ENCODE measurements around the gene IFITM5.
"Not testable (repeated sequence)": the region's sequence is repeated elsewhere in the genome, so short reads cannot be mapped to it uniquely, and the experiment has no call there.

IFITM5 gene

GRCh38 chr11:293852-294661 lies 5.3 kb downstream of the IFITM5 start:
- no peak for DNase-seq

GRCh38 chr11:293271-293851 lies 6.0 kb downstream of the IFITM5 start:
- no peak for DNase-seq

DNA sequence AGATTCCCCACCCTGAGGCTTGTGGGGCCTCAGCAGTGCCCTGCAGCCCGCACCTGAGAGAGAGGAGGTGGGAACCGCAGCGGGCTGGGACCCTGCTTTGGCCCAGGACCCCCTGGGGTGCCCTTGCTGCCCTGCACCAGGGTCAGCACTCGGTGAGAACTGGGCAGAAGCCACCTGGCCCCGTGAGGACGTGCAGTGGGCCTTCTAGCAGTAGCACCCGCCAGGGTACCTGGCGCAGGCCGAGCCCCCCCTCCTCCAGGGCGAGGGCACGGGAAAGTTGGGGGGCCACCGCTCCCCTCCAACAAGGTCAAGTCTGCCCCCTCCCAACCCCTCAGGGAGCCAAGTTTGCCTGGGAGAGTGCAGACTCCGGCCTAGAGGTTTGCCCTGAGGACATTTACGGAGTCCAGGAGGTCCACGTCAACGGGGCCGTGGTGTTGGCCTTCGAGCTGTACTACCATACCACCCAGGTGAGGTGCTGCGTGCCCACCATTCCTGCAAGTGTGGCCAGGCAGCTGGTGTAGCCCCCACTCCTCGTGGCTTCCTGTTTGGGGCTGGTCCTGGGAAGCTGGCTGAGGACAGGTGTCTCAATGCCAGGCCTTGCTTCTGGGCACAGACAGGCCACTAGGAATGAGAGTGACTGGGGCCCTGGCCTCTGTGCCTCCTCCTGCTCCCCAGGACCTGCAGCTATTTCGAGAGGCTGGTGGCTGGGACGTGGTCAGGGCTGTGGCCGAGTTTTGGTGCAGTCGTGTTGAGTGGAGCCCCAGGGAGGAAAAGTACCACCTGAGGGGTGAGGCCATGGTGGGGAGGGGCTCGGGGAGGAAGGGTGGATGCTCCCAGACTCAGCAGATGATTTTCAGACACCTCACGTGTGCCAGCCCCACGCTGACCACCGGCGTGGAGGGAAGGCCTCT lies 6.9 kb downstream of the IFITM5 start:
- no peak for DNase-seq

DNA sequence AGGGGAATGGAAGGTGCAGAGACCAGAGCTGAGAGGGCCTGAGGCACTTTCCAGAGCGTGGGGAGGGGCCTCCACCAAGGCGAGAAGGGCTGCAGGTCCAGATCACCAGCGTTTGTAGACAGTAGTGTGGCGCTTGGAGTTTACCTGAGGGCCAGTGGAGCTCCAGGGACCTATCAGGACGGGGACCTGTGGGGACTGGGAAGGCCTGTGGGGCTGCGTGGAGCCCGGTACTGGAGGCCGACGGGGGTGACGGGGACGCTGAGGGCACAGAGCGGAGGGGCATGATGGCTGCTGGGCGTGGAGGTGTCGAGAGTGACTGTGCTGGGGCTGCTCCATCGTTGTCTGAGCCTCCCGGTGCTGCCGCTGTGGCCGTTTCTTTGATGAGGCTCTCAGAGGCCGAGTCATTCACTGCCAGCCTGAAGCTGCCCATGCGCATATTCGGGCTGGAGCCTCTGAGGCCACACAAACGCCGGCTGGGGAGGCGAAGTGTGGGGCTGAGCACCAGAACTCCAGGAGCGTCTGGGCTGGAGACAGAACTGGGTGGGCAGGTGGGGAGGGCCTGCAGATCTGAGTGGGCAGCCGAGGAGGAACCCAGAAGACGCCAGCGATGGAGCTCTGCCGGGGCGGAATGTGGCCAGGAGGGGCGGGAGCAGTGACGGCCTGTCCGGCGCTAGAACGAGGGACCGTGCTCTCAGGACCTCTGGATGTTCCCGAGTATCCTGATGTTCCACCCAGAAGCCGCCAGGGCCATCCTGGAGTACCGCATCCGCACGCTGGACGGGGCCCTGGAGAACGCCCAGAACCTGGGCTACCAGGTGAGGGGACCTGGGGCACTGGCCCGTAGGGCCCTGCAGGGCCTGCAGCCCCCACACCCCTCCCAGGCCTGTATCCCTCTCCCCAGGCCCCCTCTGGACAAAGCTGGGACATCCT lies 7.8 kb downstream of the IFITM5 start:
- no peak for DNase-seq

- DNase-seq, result no peak
These were observed 8.6 kb downstream of the IFITM5 start for GRCh38 chr11:290621-291231.

DNA sequence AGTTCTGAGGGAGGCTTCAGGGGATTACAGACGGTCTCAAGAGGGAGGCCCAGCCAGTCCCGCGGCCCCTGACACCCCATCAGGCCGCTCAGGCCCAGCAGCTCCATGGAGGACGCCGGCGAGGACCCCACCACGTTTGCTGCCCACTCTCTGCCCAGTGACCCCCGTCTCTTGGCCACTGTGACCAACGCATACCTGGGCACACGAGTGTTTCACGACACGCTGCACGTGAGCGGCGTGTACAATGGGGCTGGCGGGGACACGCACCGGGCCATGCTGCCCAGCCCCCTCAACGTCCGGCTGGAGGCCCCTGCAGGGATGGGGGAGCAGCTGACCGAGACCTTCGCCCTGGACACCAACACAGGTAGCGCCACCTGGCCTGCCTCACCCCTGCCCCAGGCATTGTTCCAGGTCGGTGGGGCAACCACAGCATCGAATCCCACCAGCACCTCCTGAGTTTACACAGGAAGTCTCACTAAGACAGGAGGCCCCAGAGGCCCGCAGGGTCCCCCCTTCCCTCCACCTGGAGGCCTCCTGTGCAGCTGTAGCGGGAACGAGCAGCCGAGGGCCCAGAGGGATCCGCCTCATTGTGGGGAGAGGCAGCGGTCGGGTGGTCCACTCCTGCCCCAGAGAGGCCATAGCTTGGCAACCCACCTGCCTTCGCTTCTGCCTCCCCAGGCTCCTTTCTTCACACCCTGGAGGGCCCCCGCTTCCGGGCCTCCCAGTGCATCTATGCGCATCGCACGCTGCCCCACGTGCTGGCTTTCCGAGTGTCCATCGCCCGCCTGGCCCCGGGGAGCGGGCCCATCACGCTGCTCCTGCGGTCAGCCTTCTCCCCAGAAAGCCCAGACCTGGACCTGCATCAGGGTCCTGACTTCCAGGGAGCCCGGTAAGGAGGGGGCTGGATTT lies 9.4 kb downstream of the IFITM5 start:
- no peak for DNase-seq

- DNase-seq, result no peak
These were observed 10.0 kb downstream of the IFITM5 start for GRCh38 chr11:289398-289711.

GRCh38 chr11:288478-289397 lies 10.6 kb downstream of the IFITM5 start, which contains the start of gene PGGHG:
TSS of gene PGGHG (plus strand) at chr11:289126. CDS start at chr11:289817, 691 bp downstream.
- DNase-seq, result peak; percentile 12

DNA sequence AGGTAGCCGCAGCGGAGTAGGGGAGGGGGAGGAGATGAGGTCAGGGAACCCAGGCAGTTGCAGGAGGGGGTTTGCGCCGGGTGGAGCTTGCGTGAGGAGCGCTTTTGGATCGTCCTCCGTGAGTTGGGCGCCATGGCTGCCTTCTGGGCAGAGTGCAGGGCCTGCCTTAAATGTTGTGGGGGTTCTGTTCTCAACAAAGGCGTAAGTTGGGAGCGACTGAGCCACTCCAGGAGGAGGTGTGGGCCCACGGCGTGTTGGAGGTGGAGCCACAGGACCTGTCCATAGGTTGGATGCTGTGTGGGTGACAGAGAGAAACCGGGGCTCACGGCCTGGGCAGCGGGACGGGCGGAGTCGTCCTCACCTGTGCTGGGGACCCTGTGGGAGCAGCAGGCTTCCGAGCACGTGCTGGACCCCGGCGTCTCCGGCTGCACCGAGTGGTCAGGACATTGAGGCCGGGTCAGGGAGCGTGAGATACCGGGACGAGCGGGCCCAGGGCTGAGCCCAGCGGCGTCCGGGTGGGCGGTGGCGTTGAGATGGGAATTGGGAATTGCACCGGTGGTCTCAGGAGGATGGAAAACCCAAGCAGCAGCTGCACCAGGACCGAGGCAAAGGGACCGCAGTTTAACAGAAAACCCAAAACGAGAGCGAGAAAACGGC lies 11.4 kb downstream of the IFITM5 start:
- DNase-seq, result no peak

- DNase-seq, result not testable (repeated sequence)
These were observed 12.1 kb downstream of the IFITM5 start for GRCh38 chr11:286977-287820.

DNA sequence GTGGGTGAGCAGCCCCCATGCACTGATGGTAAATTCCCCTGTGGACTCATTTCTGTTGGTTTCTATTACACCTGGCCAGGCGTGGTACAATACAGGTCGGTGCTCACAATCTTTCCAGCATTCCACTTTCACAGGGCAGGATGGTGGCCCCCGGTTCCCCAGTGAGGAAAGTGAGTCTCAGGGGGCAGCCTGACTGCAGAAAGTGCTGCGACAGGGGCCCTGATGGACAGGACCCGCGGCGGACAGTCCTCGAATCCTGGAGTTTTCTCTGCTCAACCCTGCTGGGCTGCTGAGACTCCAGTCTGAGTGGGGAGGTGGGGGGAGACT lies 13.5 kb downstream of the IFITM5 start:
- no peak for DNase-seq

- DNase-seq, result no peak
These were observed 14.1 kb downstream of the IFITM5 start for GRCh38 chr11:285021-285893.

- no peak for DNase-seq
These were observed 15.0 kb downstream of the IFITM5 start for GRCh38 chr11:284105-285020.

- no peak for DNase-seq
These were observed 15.8 kb downstream of the IFITM5 start for GRCh38 chr11:283405-284104.

DNA sequence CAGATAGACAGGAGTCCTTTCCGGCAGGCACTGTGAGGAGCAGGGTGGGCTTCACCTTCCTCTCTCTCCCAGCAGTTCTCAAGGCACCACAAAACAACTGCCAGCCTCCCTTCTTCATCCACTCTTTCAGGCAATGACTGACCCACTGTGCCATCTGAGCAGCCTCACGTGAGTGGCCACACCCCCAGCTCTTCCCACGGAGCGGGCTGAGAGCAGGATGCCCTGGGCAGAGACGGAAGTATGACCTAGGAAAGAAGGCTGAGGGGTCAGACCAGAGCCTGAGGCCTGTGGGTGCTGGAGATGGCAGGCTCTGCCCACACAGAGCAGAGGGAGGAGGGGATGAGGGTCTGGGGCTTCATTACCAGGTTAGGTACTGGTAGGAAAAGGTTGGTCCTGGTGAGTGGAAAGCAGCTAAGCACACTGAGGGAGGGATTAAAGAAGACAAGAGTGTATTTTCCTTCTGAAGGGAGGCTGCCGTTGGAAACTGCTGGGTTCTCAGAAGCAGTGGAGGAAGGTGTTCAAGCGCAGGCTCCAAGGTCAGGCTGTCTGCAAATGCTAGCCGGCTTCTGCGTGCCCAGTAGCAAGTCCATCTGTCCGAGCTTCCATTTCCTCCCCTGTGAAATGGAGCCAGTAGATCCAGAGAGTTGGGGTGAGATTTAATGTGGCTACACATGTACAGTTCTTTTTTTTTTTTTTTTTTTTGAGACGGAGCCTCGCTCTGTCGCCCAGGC lies 16.5 kb downstream of the IFITM5 start:
- DNase-seq, result no peak

All from KG1 (cell line).